HEK293 (cell line): ENCODE measurements around the gene FUT9.

Experiments
- CTCF ChIA-PET: fragments of 350-600 bp; formaldehyde crosslinking; extraction: SDS; loops from one replicate; lab custom pipeline; 2021; ENCODE audit warnings: antibody characterized with exemption; lab: Yijun Ruan, JAX
- POLR2A ChIA-PET: fragments of 300-600 bp; formaldehyde crosslinking; extraction: SDS; loops from one replicate; lab custom pipeline; 2020; ENCODE audit warnings: antibody characterized with exemption, inconsistent platforms; lab: Yijun Ruan, JAX
- H3K27ac ChIP-seq: fragments of 200-500 bp; sonication (Bioruptor generic); 2 replicates; pipeline ENCODE4 v1.5.1; 2014; ENCODE audit warnings: low read depth, low read length, control low read depth, inconsistent platforms; ENCODE audit errors: extremely low read depth
- H3K36me3 ChIP-seq, 2 experiments: fragments of 200-500 bp in 1 of 2; sonication (Bioruptor generic) in 1 of 2; 1 replicate in 1 of 2; 2 replicates in 1 of 2; pipeline ENCODE4 v1.5.1; 2014 to 2017; ENCODE audit warnings: inconsistent platforms in 2 of 2, low read length in 2 of 2; ENCODE audit not compliant: control insufficient read depth in 2 of 2, insufficient read depth in 1 of 2
- H3K4me1 ChIP-seq: fragments of 200-500 bp; sonication (Bioruptor generic); 2 replicates; pipeline ENCODE4 v1.5.1; 2014; ENCODE audit warnings: mild to moderate bottlenecking, low read length, inconsistent platforms; ENCODE audit not compliant: control insufficient read depth, insufficient read depth
- H3K4me3 ChIP-seq: 2 replicates; pipeline ENCODE4 v1.5.1; 2011; ENCODE audit warnings: low read depth, mild to moderate bottlenecking, control low read depth, low read length, moderate library complexity
- H3K9me3 ChIP-seq: fragments of 200-500 bp; sonication (Bioruptor generic); 2 replicates; pipeline ENCODE4 v1.5.1; 2014; ENCODE audit warnings: low read depth, low read length, inconsistent platforms; ENCODE audit not compliant: control insufficient read depth, insufficient read depth
- BCL11B ChIP-seq: fragments of 450-650 bp; formaldehyde crosslinking; IDR thresholded peaks from 2 replicates; pipeline ENCODE4 v1.5.1; 2016; ENCODE audit warnings: low read depth, missing biosample characterization, missing genetic modification characterization
- KLF7 ChIP-seq: fragments of 450-650 bp; formaldehyde crosslinking; IDR thresholded peaks from 2 replicates; pipeline ENCODE4 v1.5.1; 2016; ENCODE audit warnings: missing biosample characterization, missing genetic modification characterization, borderline replicate concordance
- MYNN ChIP-seq: fragments of 450-650 bp; formaldehyde crosslinking; IDR thresholded peaks from 2 replicates; pipeline ENCODE4 v1.5.1; 2016; ENCODE audit warnings: missing biosample characterization, missing genetic modification characterization, borderline replicate concordance
- OVOL3 ChIP-seq: fragments of 450-650 bp; formaldehyde crosslinking; IDR thresholded peaks from 2 replicates; pipeline ENCODE4 v1.5.1; 2016; ENCODE audit warnings: missing biosample characterization, missing genetic modification characterization
- SCRT2 ChIP-seq: fragments of 450-650 bp; formaldehyde crosslinking; IDR thresholded peaks from 2 replicates; pipeline ENCODE4 v1.5.1; 2016; ENCODE audit warnings: missing biosample characterization, missing genetic modification characterization
- ZNF140 ChIP-seq: fragments of 450-650 bp; formaldehyde crosslinking; IDR thresholded peaks from 2 replicates; pipeline ENCODE4 v1.5.1; 2016; ENCODE audit warnings: missing biosample characterization, missing genetic modification characterization
- ZNF146 ChIP-seq: fragments of 450-650 bp; formaldehyde crosslinking; IDR thresholded peaks from 2 replicates; pipeline ENCODE4 v1.5.1; 2016; ENCODE audit warnings: missing biosample characterization, missing genetic modification characterization
- ZNF202 ChIP-seq: fragments of 450-650 bp; formaldehyde crosslinking; IDR thresholded peaks from 2 replicates; pipeline ENCODE4 v1.5.1; 2016; ENCODE audit warnings: missing biosample characterization, missing genetic modification characterization, borderline replicate concordance
- ZNF266 ChIP-seq: fragments of 450-650 bp; formaldehyde crosslinking; IDR thresholded peaks from 2 replicates; pipeline ENCODE4 v1.5.1; 2016; ENCODE audit warnings: missing biosample characterization, missing genetic modification characterization, low read depth
- ZNF394 ChIP-seq: fragments of 450-650 bp; formaldehyde crosslinking; IDR thresholded peaks from 2 replicates; pipeline ENCODE4 v1.5.1; 2016; ENCODE audit warnings: missing biosample characterization, missing genetic modification characterization, mild to moderate bottlenecking, moderate library complexity, borderline replicate concordance
- ZNF530 ChIP-seq: fragments of 450-650 bp; formaldehyde crosslinking; IDR thresholded peaks from 2 replicates; pipeline ENCODE4 v1.5.1; 2016; ENCODE audit warnings: low read depth, missing biosample characterization, missing genetic modification characterization
- ZNF621 ChIP-seq: fragments of 450-650 bp; formaldehyde crosslinking; IDR thresholded peaks from 2 replicates; pipeline ENCODE4 v1.5.1; 2017; ENCODE audit warnings: missing biosample characterization, missing genetic modification characterization
- ZNF670 ChIP-seq: fragments of 450-650 bp; formaldehyde crosslinking; IDR thresholded peaks from 2 replicates; pipeline ENCODE4 v1.5.1; 2016; ENCODE audit warnings: missing biosample characterization, missing genetic modification characterization, low read depth
- ZNF707 ChIP-seq: fragments of 450-650 bp; formaldehyde crosslinking; IDR thresholded peaks from 2 replicates; pipeline ENCODE4 v1.5.1; 2016; ENCODE audit warnings: missing biosample characterization, missing genetic modification characterization
- TF ChIP-seq, protein P1 (sequence below): IDR thresholded peaks from 2 replicates; pipeline ENCODE4 v1.6.1; 2011; ENCODE audit warnings: mild to moderate bottlenecking, low read depth, low read length, borderline replicate concordance
- TF ChIP-seq, protein P2 (sequence below): fragments of 450-650 bp; formaldehyde crosslinking; IDR thresholded peaks from 2 replicates; pipeline ENCODE4 v1.5.1; 2017; ENCODE audit warnings: missing biosample characterization, missing genetic modification characterization
- TF ChIP-seq, protein P3 (sequence below): fragments of 450-650 bp; formaldehyde crosslinking; IDR thresholded peaks from 2 replicates; pipeline ENCODE4 v1.5.1; 2016; ENCODE audit warnings: missing biosample characterization, missing genetic modification characterization
- TF ChIP-seq, protein P4 (sequence below): fragments of 450-650 bp; formaldehyde crosslinking; conservative IDR thresholded peaks from 2 replicates; pipeline ENCODE4 v1.5.1; 2016; ENCODE audit warnings: low read depth, missing biosample characterization, missing genetic modification characterization
- TF ChIP-seq, protein P5 (sequence below): fragments of 450-650 bp; formaldehyde crosslinking; IDR thresholded peaks from 2 replicates; pipeline ENCODE4 v1.5.1; 2017; ENCODE audit warnings: missing biosample characterization, mild to moderate bottlenecking, missing genetic modification characterization, moderate library complexity

Gene FUT9

DNA sequence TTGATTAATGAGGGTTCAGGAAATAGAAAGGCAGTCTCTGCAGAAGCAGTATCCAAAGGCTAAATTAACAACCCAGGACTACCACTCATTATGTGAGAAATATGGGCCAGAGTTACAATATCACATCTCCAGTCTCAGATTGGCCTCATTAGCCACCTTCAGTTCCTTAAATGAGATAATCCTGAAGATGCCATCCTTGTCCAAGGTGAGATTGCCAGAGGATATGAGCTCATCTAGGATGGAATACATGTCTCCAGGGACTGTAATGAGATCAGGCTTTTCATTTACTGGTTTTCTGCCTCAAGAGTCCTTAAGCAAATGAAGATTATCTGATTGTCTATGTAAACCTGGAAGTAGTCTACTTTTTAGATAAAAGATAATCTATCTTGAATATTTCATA is 196.3 kb downstream of the FUT9 start (continued):
- TF ChIP-seq, protein P1, sequence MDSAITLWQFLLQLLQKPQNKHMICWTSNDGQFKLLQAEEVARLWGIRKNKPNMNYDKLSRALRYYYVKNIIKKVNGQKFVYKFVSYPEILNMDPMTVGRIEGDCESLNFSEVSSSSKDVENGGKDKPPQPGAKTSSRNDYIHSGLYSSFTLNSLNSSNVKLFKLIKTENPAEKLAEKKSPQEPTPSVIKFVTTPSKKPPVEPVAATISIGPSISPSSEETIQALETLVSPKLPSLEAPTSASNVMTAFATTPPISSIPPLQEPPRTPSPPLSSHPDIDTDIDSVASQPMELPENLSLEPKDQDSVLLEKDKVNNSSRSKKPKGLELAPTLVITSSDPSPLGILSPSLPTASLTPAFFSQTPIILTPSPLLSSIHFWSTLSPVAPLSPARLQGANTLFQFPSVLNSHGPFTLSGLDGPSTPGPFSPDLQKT = no peak
- TF ChIP-seq ZNF140 (tag by site-specific recombination) (no peak), ZNF621 (tag by site-specific recombination) (no peak)

DNA sequence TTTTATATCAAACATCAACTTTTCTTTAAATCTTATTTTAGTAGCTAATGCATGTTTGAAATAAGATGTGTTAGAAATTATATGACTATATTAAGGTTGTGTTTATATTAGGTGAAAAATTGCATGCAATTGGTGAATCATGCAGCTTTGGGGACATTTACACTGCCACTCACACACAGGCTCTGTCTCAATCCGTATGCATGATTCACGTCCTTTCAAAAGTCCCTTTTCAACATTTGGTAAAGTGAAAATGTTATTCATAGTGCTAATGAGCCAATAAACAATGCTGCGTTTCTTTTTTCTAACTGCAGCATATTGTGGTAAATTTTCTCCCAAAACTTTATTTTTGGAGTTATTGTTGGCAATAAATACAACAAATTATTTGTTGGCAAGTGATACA is 198.0 kb downstream of the FUT9 start:
- Histone ChIP-seq H3K9me3 (no peaks in the 10 kb centered on the region), H3K27ac (no peak overlapping the region), H3K36me3 (no peaks in the 10 kb centered on the region), H3K4me1 (no peaks in the 10 kb centered on the region), H3K4me3 (no peak overlapping the region)
- CTCF ChIA-PET = no interaction called here
- TF ChIP-seq ZNF530 (tag by site-specific recombination) = no peak
- TF ChIP-seq, protein P2, sequence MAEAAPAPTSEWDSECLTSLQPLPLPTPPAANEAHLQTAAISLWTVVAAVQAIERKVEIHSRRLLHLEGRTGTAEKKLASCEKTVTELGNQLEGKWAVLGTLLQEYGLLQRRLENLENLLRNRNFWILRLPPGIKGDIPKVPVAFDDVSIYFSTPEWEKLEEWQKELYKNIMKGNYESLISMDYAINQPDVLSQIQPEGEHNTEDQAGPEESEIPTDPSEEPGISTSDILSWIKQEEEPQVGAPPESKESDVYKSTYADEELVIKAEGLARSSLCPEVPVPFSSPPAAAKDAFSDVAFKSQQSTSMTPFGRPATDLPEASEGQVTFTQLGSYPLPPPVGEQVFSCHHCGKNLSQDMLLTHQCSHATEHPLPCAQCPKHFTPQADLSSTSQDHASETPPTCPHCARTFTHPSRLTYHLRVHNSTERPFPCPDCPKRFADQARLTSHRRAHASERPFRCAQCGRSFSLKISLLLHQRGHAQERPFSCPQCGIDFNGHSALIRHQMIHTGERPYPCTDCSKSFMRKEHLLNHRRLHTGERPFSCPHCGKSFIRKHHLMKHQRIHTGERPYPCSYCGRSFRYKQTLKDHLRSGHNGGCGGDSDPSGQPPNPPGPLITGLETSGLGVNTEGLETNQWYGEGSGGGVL (tag by site-specific recombination) = no peak
- no peak for TF ChIP-seq MYNN (tag by site-specific recombination)
- TF ChIP-seq SCRT2 (tag by site-specific recombination) = no peak
- POLR2A ChIA-PET = interaction anchor here (0.6 kb wide), 1 partner anchor 24 kb away, joined by 3 read pairs; no protein-coding TSS in a partner anchor

DNA sequence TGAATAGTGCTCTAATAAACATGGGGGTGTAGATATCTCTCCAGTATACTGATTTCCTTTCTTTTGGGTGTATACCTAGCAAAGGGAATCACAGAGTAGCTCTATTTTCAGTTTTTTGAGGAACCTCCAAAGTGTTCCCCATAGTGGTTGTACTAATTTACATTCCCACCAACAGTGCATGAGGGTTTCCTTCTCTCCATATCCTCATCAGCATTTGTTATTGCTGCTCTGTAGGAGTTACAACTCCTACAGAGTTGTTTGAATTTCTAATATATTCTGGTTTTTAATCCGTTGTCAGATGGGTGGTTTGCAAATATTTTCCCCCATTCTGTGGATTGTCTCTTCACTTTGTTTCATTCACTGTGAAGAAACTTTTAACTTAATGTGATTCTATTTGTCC is 207.9 kb downstream of the FUT9 start:
- Histone ChIP-seq H3K36me3 (no peaks in the 10 kb centered on the region), H3K27ac (no peak overlapping the region), H3K9me3 (no peaks in the 10 kb centered on the region), H3K4me1 (no peaks in the 10 kb centered on the region), H3K4me3 (no peak overlapping the region)
- ChIA-PET POLR2A (no interaction called here), CTCF (interaction anchor here (0.6 kb wide), 1 partner anchor 673 kb away, joined by 6 read pairs; no protein-coding TSS in a partner anchor)
- no peak for TF ChIP-seq ZNF670 (tag by site-specific recombination)
- no peak for TF ChIP-seq BCL11B

DNA sequence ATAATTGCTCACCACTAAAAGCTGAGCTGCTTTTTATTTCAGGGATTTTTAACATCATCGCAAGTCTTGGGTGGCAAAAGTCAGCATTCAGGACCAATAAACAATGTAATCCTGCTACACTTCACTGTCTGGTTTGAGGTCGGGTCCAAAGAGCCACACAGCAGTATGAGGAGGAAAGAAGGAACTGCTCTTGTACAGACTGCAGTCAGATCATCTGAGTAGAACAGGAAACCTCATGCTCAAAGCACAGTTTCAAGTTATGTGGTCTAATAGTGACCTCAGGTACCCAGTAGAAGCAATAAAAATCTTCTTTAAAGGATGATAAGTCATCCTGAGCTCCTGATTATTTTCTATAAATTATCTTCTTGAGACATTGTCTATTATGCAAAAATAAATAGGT is 211.4 kb downstream of the FUT9 start:
- H3K4me1 ChIP-seq = no peaks in the 10 kb centered on the region
- no peak overlapping the region for H3K27ac ChIP-seq
- no peaks in the 10 kb centered on the region for H3K9me3 ChIP-seq
- H3K4me3 ChIP-seq = no peak overlapping the region
- CTCF ChIA-PET = interaction anchor here (0.6 kb wide), 1 partner anchor 1132 kb away, joined by 3 read pairs; no protein-coding TSS in a partner anchor
- no peaks in the 10 kb centered on the region for H3K36me3 ChIP-seq
- POLR2A ChIA-PET = no interaction called here
- no peak for TF ChIP-seq ZNF266
- TF ChIP-seq, protein P3, sequence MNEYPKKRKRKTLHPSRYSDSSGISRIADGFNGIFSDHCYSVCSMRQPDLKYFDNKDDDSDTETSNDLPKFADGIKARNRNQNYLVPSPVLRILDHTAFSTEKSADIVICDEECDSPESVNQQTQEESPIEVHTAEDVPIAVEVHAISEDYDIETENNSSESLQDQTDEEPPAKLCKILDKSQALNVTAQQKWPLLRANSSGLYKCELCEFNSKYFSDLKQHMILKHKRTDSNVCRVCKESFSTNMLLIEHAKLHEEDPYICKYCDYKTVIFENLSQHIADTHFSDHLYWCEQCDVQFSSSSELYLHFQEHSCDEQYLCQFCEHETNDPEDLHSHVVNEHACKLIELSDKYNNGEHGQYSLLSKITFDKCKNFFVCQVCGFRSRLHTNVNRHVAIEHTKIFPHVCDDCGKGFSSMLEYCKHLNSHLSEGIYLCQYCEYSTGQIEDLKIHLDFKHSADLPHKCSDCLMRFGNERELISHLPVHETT (tag by site-specific recombination) = no peak
- TF ChIP-seq SCRT2 (tag by site-specific recombination) = no peak
- TF ChIP-seq, protein P4, sequence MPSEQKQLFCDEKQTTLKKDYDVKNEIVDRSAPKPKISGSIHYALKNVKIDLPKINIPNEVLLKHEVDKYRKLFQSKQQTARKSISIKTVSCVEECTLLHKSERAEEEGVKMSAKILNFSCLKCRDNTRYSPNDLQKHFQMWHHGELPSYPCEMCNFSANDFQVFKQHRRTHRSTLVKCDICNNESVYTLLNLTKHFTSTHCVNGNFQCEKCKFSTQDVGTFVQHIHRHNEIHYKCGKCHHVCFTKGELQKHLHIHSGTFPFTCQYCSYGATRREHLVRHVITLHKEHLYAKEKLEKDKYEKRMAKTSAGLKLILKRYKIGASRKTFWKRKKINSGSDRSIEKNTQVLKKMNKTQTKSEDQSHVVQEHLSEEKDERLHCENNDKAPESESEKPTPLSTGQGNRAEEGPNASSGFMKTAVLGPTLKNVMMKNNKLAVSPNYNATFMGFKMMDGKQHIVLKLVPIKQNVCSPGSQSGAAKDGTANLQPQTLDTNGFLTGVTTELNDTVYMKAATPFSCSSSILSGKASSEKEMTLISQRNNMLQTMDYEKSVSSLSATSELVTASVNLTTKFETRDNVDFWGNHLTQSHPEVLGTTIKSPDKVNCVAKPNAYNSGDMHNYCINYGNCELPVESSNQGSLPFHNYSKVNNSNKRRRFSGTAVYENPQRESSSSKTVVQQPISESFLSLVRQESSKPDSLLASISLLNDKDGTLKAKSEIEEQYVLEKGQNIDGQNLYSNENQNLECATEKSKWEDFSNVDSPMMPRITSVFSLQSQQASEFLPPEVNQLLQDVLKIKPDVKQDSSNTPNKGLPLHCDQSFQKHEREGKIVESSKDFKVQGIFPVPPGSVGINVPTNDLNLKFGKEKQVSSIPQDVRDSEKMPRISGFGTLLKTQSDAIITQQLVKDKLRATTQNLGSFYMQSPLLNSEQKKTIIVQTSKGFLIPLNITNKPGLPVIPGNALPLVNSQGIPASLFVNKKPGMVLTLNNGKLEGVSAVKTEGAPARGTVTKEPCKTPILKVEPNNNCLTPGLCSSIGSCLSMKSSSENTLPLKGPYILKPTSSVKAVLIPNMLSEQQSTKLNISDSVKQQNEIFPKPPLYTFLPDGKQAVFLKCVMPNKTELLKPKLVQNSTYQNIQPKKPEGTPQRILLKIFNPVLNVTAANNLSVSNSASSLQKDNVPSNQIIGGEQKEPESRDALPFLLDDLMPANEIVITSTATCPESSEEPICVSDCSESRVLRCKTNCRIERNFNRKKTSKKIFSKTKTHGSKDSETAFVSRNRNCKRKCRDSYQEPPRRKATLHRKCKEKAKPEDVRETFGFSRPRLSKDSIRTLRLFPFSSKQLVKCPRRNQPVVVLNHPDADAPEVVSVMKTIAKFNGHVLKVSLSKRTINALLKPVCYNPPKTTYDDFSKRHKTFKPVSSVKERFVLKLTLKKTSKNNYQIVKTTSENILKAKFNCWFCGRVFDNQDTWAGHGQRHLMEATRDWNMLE (tag by site-specific recombination) = no peak
- TF ChIP-seq, protein P5, sequence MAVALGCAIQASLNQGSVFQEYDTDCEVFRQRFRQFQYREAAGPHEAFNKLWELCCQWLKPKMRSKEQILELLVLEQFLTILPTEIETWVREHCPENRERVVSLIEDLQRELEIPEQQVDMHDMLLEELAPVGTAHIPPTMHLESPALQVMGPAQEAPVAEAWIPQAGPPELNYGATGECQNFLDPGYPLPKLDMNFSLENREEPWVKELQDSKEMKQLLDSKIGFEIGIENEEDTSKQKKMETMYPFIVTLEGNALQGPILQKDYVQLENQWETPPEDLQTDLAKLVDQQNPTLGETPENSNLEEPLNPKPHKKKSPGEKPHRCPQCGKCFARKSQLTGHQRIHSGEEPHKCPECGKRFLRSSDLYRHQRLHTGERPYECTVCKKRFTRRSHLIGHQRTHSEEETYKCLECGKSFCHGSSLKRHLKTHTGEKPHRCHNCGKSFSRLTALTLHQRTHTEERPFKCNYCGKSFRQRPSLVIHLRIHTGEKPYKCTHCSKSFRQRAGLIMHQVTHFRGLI (tag by site-specific recombination) = no peak
- no peak for TF ChIP-seq OVOL3 (tag by site-specific recombination)
- no peak for TF ChIP-seq ZNF202 (tag by site-specific recombination)
- no peak for TF ChIP-seq ZNF707 (tag by site-specific recombination)
- TF ChIP-seq ZNF394 (tag by site-specific recombination) = no peak
- no peak for TF ChIP-seq KLF7 (tag by site-specific recombination)
- TF ChIP-seq ZNF146 (tag by site-specific recombination) = no peak
